SU-DHL-6 (cell line): ENCODE measurements around the gene RAB36.

ENCODE experiments used
- CTCF ChIP-seq: fragments of 200-600 bp; sonication (generic); IDR thresholded peaks from one replicate; pipeline ENCODE4 v1.5.1; 2017; ENCODE audit warnings: antibody characterized with exemption, mild to moderate bottlenecking, low read length, moderate library complexity; ENCODE audit not compliant: insufficient read depth, poor library complexity, severe bottlenecking
- EZH2phosphoT487 ChIP-seq: fragments of 200-600 bp; sonication (generic), shearing (Covaris generic); conservative IDR thresholded peaks from 2 replicates; pipeline ENCODE4 v1.6.1; 2018; ENCODE audit warnings: mild to moderate bottlenecking, antibody characterized with exemption, low read length, moderate library complexity, mixed read lengths

DNA sequence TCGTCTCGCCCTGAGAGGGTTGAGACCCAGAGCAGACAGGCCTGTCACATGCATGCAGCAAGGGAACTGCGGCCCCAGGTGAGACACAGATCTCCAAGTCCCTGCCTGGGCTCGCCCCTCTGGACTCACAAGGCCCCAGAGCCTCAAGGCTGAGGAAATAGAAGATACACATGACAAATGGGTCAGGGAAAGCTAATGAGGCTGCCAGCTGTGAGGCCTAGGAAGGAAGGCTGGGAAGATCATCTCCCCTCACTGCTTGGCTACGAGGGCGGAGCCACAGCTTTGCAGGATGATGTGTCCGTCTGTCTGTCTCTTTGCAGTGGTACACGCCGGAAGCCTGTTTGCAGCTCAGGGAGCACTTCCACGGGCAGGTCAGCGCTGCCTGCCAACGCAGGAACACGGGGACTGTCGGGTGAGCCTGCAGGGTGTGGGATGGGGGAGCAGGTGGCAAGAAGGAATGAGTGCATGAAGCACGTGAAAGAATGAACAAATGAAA lies 4.5 kb downstream of the RAB36 start:
- TF ChIP-seq CTCF (no peak), EZH2phosphoT487 (no peak)
